ENCODE measurements around the gene MYO16.
"Not testable (repeated sequence)": the region's sequence is repeated elsewhere in the genome, so short reads cannot be mapped to it uniquely, and the experiment has no call there.

The MYO16 gene

GRCh38 chr13:108981407-108981806 is 352.0 kb downstream of the MYO16 start:
- DNase-seq (ENCODE audit: low read depth in 2 of 2): no peak

- DNase-seq (ENCODE audit: low read depth in 2 of 2): no peak
Measured at GRCh38 chr13:108983273-108983672, 353.9 kb downstream of the MYO16 start.

GRCh38 chr13:108984251-108984920 is 355.0 kb downstream of the MYO16 start:
- DNase-seq (ENCODE audit: low read depth in 2 of 2): no peak

- no peak for DNase-seq (ENCODE audit: low read depth in 2 of 2)
Measured at GRCh38 chr13:108985166-108985565, 355.8 kb downstream of the MYO16 start.

- no peak for DNase-seq (ENCODE audit: low read depth in 2 of 2)
Measured at GRCh38 chr13:108987517-108987916, 358.1 kb downstream of the MYO16 start.

GRCh38 chr13:108987944-108988343 is 358.5 kb downstream of the MYO16 start:
- DNase-seq (ENCODE audit: low read depth in 2 of 2): no peak

GRCh38 chr13:108991416-108991815 is 362.0 kb downstream of the MYO16 start:
- DNase-seq (ENCODE audit: low read depth in 2 of 2): not testable (repeated sequence)

GRCh38 chr13:108993346-108993745 is 363.9 kb downstream of the MYO16 start:
- DNase-seq (ENCODE audit: low read depth in 2 of 2): no peak

GRCh38 chr13:108996430-108996829 is 367.0 kb downstream of the MYO16 start:
- DNase-seq (ENCODE audit: low read depth in 2 of 2): no peak

- DNase-seq (ENCODE audit: low read depth in 2 of 2): no peak
Measured at GRCh38 chr13:109000207-109000606, 370.8 kb downstream of the MYO16 start.

GRCh38 chr13:109002934-109003333 is 373.5 kb downstream of the MYO16 start:
- DNase-seq (ENCODE audit: low read depth in 2 of 2): no peak

- DNase-seq (ENCODE audit: low read depth in 2 of 2): no peak
Measured at GRCh38 chr13:109007946-109008345, 378.5 kb downstream of the MYO16 start.

GRCh38 chr13:109009756-109010155 is 380.3 kb downstream of the MYO16 start:
- DNase-seq (ENCODE audit: low read depth in 2 of 2): no peak

GRCh38 chr13:109010912-109011311 is 381.5 kb downstream of the MYO16 start:
- no peak for DNase-seq (ENCODE audit: low read depth in 2 of 2)

GRCh38 chr13:109012115-109012514 is 382.7 kb downstream of the MYO16 start:
- no peak for DNase-seq (ENCODE audit: low read depth in 2 of 2)

GRCh38 chr13:109021558-109021957 is 392.1 kb downstream of the MYO16 start:
- DNase-seq (ENCODE audit: low read depth in 2 of 2): no peak

GRCh38 chr13:109024611-109025010 is 395.2 kb downstream of the MYO16 start:
- no peak for DNase-seq (ENCODE audit: low read depth in 2 of 2)

- no peak for DNase-seq (ENCODE audit: low read depth in 2 of 2)
Measured at GRCh38 chr13:109026266-109026665, 396.9 kb downstream of the MYO16 start.

GRCh38 chr13:109028624-109029023 is 399.2 kb downstream of the MYO16 start:
- no peak for DNase-seq (ENCODE audit: low read depth in 2 of 2)

- no peak for DNase-seq (ENCODE audit: low read depth in 2 of 2)
Measured at GRCh38 chr13:109033090-109033489, 403.7 kb downstream of the MYO16 start.

GRCh38 chr13:109036078-109036780 is 406.8 kb downstream of the MYO16 start:
- no peak for DNase-seq (ENCODE audit: low read depth in 2 of 2)

- no peak for DNase-seq (ENCODE audit: low read depth in 2 of 2)
Measured at GRCh38 chr13:109043636-109044035, 414.2 kb downstream of the MYO16 start.

- DNase-seq (ENCODE audit: low read depth in 2 of 2): no peak
Measured at GRCh38 chr13:109055850-109056249, 426.4 kb downstream of the MYO16 start.
